OCI-LY3 (cell line): Measurements from ENCODE around the gene SMURF2.

ENCODE experiments used
- EZH2phosphoT487 ChIP-seq: fragments of 200-600 bp; shearing (Covaris generic); IDR thresholded peaks from 2 replicates; pipeline ENCODE4 v1.6.1; 2018; ENCODE audit warnings: antibody characterized with exemption, mixed run types, low read depth
- TF ChIP-seq, protein P1 (sequence below): fragments of 200-600, 300-600 bp; sonication (generic); IDR thresholded peaks from 2 replicates; pipeline ENCODE4 v1.5.1; 2014; ENCODE audit warnings: antibody characterized with exemption, low read length, low read depth

DNA sequence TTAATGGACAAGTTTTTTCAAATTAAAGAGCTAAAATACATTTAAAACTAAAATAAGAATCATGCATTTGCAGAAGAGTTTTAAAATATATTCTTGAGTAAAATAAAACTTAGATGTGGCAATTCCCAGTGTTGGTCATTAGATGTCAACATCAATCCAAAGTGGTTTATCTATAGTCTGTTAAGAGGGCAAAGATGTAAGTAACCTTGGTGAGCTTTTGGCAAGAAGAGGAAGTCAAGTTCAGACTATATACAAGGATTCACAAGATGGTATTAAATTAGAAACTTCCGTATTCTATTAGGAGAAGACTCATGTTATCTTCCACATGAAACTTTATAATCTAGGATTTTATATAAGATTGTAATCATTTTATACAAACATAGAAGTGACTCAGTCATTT is 82.2 kb downstream of the SMURF2 start:
- TF ChIP-seq, protein P1, sequence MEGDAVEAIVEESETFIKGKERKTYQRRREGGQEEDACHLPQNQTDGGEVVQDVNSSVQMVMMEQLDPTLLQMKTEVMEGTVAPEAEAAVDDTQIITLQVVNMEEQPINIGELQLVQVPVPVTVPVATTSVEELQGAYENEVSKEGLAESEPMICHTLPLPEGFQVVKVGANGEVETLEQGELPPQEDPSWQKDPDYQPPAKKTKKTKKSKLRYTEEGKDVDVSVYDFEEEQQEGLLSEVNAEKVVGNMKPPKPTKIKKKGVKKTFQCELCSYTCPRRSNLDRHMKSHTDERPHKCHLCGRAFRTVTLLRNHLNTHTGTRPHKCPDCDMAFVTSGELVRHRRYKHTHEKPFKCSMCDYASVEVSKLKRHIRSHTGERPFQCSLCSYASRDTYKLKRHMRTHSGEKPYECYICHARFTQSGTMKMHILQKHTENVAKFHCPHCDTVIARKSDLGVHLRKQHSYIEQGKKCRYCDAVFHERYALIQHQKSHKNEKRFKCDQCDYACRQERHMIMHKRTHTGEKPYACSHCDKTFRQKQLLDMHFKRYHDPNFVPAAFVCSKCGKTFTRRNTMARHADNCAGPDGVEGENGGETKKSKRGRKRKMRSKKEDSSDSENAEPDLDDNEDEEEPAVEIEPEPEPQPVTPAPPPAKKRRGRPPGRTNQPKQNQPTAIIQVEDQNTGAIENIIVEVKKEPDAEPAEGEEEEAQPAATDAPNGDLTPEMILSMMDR: no peak
- no peak for TF ChIP-seq EZH2phosphoT487
